Right atrium auricular region (tissue), 2 donors: ENCODE data around the gene GTPBP1. TPM values are rescaled to one million over a fixed set of nuclear protein-coding genes. Genes with fewer than 3 reads are reported as not detected.

Experiments used
- DNase-seq: peaks from one replicate; pipeline ENCODE4 v3.0.0-alpha.2; 2019; ENCODE audit warnings: low spot score
- H3K27ac ChIP-seq, 2 donors: fragments of 200-600 bp; sonication (generic); 1 replicate in 1 of 2; 2 replicates in 1 of 2; pipeline ENCODE4 v1.5.1; 2016 to 2019
- H3K27me3 ChIP-seq, 2 donors: fragments of 200-600 bp; sonication (generic); one replicate each; pipeline versions ENCODE4 v1.5.1 to v1.6.0; 2017 to 2019
- H3K36me3 ChIP-seq: fragments of 200-600 bp; sonication (generic); one replicate; pipeline ENCODE4 v1.5.1; 2016
- H3K4me1 ChIP-seq, 2 donors: fragments of 200-600 bp; sonication (generic); one replicate each; pipeline versions ENCODE4 v1.5.1 to v1.6.0; 2017 to 2019
- H3K4me3 ChIP-seq, 2 donors: fragments of 200-600 bp; sonication (generic); 1 replicate in 1 of 2; 2 replicates in 1 of 2; pipeline ENCODE4 v1.5.1; 2017 to 2019; ENCODE audit warnings: mild to moderate bottlenecking in 1 of 2, moderate library complexity in 1 of 2
- H3K9me3 ChIP-seq, 2 donors: fragments of 200-600 bp; sonication (generic); one replicate each; pipeline ENCODE4 v1.5.1; 2019
- total RNA-seq, 2 donors: library from RNA; depleted of rRNA; stranded (reverse); fragments of >200 nt; gene quantifications; one replicate each; pipeline ENCODE4 v1.1.0, GENCODE V29; 2016
- TF ChIP-seq, protein P1 (sequence below), 2 donors: fragments of 200-600 bp; sonication (generic); IDR thresholded peaks; one replicate each; pipeline ENCODE4 v1.5.1; 2019; ENCODE audit warnings: antibody characterized with exemption in 2 of 2

The GTPBP1 gene
- total RNA-seq, 2 donors from 2014 or later, result 23.2 to 32.2 TPM

DNA sequence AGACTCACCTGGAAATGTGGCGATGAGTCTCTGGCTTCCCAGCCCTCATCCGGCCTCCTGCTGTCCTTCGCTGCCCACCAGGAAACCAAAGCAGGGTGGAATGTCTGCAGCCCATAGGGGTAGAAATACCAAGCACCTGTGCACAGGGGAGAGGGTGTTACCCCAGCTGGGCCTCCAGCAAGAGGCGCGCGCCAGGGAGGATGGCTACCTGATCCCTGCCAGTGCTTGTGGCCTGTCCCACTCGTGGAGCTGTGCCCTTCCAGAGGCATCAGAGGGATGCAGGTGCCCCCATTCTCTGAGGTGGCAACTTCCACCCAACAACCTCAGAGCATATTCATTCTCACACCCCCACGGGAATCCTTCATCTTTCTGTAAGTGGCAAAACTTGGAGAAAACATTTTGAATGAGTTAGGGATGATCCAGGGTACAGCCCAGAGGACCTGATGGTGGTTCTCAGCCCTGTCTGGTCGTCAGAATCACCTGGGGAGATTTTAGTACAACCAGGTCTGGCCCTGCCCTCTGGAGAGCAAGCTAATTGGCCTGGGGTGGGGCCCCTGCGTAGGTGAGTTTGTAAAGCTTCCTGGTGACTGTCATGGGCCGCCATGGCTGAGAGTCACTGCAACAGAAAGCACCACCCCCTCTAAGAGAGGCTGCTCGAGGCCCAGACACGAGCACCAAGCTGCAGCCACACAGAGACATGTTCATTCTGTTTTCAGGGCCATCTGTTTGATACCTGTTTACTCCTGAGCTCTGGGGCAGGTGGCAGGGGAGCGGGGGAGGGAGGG, 40.1 kb downstream of the GTPBP1 start:
- H3K4me1 ChIP-seq, result no peaks in the 10 kb centered on the region
- peaks cover 99% of the 10 kb centered on the region for H3K36me3 ChIP-seq
- DNase-seq, result no peak
- no peak overlapping the region for H3K4me3 ChIP-seq
- H3K27ac ChIP-seq, result no peak overlapping the region
- no peaks in the 10 kb centered on the region for H3K27me3 ChIP-seq
- TF ChIP-seq, protein P1, sequence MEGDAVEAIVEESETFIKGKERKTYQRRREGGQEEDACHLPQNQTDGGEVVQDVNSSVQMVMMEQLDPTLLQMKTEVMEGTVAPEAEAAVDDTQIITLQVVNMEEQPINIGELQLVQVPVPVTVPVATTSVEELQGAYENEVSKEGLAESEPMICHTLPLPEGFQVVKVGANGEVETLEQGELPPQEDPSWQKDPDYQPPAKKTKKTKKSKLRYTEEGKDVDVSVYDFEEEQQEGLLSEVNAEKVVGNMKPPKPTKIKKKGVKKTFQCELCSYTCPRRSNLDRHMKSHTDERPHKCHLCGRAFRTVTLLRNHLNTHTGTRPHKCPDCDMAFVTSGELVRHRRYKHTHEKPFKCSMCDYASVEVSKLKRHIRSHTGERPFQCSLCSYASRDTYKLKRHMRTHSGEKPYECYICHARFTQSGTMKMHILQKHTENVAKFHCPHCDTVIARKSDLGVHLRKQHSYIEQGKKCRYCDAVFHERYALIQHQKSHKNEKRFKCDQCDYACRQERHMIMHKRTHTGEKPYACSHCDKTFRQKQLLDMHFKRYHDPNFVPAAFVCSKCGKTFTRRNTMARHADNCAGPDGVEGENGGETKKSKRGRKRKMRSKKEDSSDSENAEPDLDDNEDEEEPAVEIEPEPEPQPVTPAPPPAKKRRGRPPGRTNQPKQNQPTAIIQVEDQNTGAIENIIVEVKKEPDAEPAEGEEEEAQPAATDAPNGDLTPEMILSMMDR (IDR thresholded peaks at IDR 0.05), result no peak
- no peaks in the 10 kb centered on the region for H3K9me3 ChIP-seq

DNA sequence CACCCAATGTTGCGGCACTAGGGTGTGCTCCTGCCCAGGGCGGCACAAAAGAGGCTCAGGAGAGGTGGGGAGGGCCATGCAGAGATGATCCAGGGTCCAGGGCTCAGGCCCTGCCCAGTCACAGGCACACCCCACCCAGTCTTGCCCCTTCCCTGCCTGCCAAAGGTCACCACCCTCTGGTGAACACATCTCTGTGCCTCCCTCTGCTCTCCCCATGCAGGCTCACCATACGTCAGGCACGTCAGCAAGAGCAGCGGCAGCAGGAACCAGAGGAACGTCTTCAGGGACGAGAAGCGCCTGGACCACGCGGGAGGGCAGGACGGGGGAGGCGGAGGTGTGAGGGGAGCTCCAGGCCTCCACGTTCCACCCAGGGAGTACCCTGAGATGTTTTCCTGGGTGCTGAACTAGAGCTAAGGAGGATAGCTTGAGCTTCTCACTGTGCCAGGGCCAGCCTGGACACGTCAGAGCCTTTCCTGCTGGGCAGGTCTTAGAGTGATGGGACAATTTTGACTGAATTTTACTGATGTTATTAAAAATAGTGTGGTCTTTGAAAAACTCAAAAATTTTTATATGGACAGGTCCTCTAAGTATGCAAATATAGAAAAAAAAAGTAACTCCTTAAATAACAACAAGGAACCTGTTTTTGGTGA, 42.9 kb downstream of the GTPBP1 start:
- Histone ChIP-seq H3K4me3 (no peak overlapping the region), H3K9me3 (no peaks in the 10 kb centered on the region), H3K4me1 (peaks cover 0 to 19% of the 10 kb centered on the region in 2 donors), H3K36me3 (peaks cover 90% of the 10 kb centered on the region), H3K27me3 (no peaks in the 10 kb centered on the region), H3K27ac (no peak overlapping the region)
- TF ChIP-seq, protein P1 (IDR thresholded peaks at IDR 0.05), result no peak
- DNase-seq, result no peak

DNA sequence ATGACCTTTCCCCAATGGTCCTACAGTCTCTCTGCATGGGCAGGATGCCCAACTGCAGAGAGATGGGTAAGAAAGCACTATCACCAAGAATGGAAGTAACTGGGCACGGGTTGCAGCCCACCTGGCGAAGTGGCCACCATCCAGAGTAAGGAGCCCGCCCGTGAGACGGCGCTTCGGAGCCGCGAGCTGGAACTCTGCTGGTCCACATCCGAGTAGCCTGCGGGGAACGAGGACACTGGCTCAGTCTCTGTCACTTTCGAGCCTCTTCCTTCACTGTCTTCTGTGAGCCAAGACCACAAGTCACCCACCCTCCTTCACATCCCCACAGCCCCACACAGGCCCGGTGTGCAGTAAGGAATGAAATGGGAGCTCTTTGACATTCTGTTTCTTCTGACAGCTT, 44.4 kb downstream of the GTPBP1 start:
- H3K4me3 ChIP-seq, result no peak overlapping the region
- TF ChIP-seq, protein P1 (IDR thresholded peaks at IDR 0.05), result no peak
- H3K4me1 ChIP-seq, result peaks cover 0 to 34% of the 10 kb centered on the region in 2 donors
- no peaks in the 10 kb centered on the region for H3K27me3 ChIP-seq
- no peak for DNase-seq
- peaks cover 75% of the 10 kb centered on the region for H3K36me3 ChIP-seq
- no peak overlapping the region for H3K27ac ChIP-seq
- no peaks in the 10 kb centered on the region for H3K9me3 ChIP-seq

DNA sequence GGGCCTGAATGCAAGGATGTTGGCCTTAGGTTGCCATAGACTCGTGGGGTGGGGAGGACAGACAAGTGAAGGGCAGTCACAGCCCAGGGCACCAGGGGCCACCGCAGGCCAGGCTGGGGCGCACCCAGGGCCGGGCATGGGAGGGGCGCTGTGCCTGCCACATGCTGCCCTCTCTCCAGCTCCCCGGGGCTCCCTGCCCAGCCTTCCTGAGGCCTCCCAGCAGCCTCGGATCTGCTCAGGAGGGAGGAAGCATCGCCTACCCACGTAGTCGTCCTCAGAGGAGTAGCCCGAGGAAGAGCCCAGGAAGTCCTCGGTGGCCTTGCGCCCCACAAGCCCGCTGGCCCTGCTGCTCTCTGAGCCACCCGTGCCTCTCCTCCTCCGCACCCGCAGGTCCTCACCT, 44.9 kb downstream of the GTPBP1 start:
- DNase-seq, result no peak
- H3K4me1 ChIP-seq, result peaks cover 0 to 35% of the 10 kb centered on the region in 2 donors
- no peak overlapping the region for H3K4me3 ChIP-seq
- no peak overlapping the region for H3K27ac ChIP-seq
- peaks cover 70% of the 10 kb centered on the region for H3K36me3 ChIP-seq
- no peaks in the 10 kb centered on the region for H3K9me3 ChIP-seq
- TF ChIP-seq, protein P1 (IDR thresholded peaks at IDR 0.05), result no peak
- no peaks in the 10 kb centered on the region for H3K27me3 ChIP-seq

DNA sequence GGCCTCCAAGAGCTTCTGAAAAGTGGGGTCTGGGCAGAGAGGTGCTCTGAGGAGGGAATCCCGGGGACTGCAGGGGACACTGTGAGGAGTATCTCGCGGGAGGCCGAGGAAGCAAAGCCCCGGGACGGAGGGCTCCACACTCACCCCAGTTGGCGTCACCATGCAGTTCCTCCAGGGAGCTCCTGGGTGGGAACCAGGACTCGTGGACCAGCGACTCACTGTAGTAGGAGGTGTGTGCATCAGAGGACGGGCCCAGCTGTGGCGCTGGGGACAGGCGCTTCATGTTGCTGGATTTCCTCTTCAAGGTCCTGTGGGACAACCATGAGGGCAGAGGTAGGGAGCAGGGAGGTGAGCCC, 45.3 kb downstream of the GTPBP1 start:
- TF ChIP-seq, protein P1 (IDR thresholded peaks at IDR 0.05), result no peak
- no peak overlapping the region for H3K4me3 ChIP-seq
- H3K36me3 ChIP-seq, result peaks cover 66% of the 10 kb centered on the region
- H3K27me3 ChIP-seq, result no peaks in the 10 kb centered on the region
- H3K27ac ChIP-seq, result no peak overlapping the region
- DNase-seq, result no peak
- peaks cover 0 to 35% of the 10 kb centered on the region in 2 donors for H3K4me1 ChIP-seq
- no peaks in the 10 kb centered on the region for H3K9me3 ChIP-seq
